ENCODE results near the gene STXBP5. TPM values are rescaled to one million over a fixed set of nuclear protein-coding genes. Genes with fewer than 3 reads are reported as not detected.

The STXBP5 gene
- total RNA-seq, 6 donors from 2014 or later = 10.5 to 26.5 (median 15.7) TPM

- Histone ChIP-seq H3K4me3 (no peak overlapping the region), H3K27ac (no peak overlapping the region), H3K9me3 (no peaks in the 10 kb centered on the region), H3K4me1 (no peaks in the 10 kb centered on the region), H3K27me3 (no peaks in the 10 kb centered on the region), H3K36me3 (peaks cover 0 to 6% (median 0%) of the 10 kb centered on the region in 4 donors)
- ATAC-seq (ENCODE audit: low FRiP score in 2 of 2) (no peak), DNase-seq (no peak)
- TF ChIP-seq CTCF (IDR thresholded peaks at IDR 0.05) = no peak
- no peak for TF ChIP-seq POLR2A (IDR thresholded peaks at IDR 0.05)
- no peak for TF ChIP-seq EP300 (IDR thresholded peaks at IDR 0.05)
- no peak for TF ChIP-seq POLR2AphosphoS5 (IDR thresholded peaks at IDR 0.05)
Observed at GRCh38 chr6:147274776-147275175, 70.6 kb downstream of the STXBP5 start.

GRCh38 chr6:147278891-147279290 lies 74.7 kb downstream of the STXBP5 start:
- no peaks in the 10 kb centered on the region for H3K9me3 ChIP-seq
- H3K27ac ChIP-seq = no peak overlapping the region
- 96 to 100% methylated on average over 2 of the region's 2 CpGs for WGBS, 2 donors
- no peak for TF ChIP-seq CTCF (IDR thresholded peaks at IDR 0.05)
- no peak for TF ChIP-seq POLR2AphosphoS5 (IDR thresholded peaks at IDR 0.05)
- no peak for TF ChIP-seq POLR2A (IDR thresholded peaks at IDR 0.05)
- TF ChIP-seq EP300 (IDR thresholded peaks at IDR 0.05) = no peak
- H3K36me3 ChIP-seq = peaks cover 0 to 6% (median 0%) of the 10 kb centered on the region in 4 donors
- H3K4me1 ChIP-seq = no peaks in the 10 kb centered on the region
- H3K4me3 ChIP-seq = no peak overlapping the region
- no peak for DNase-seq
- no peaks in the 10 kb centered on the region for H3K27me3 ChIP-seq
- ATAC-seq (ENCODE audit: low FRiP score in 2 of 2) = no peak

- no peak for TF ChIP-seq POLR2A (IDR thresholded peaks at IDR 0.05)
- TF ChIP-seq EP300 (IDR thresholded peaks at IDR 0.05) = no peak
- no peak for TF ChIP-seq CTCF (IDR thresholded peaks at IDR 0.05)
- no peak for TF ChIP-seq POLR2AphosphoS5 (IDR thresholded peaks at IDR 0.05)
- Histone ChIP-seq H3K4me1 (no peaks in the 10 kb centered on the region), H3K27ac (no peak overlapping the region), H3K36me3 (peaks cover 0 to 6% (median 0%) of the 10 kb centered on the region in 4 donors), H3K27me3 (no peaks in the 10 kb centered on the region), H3K9me3 (no peaks in the 10 kb centered on the region), H3K4me3 (no peak overlapping the region)
- no peak for ATAC-seq (ENCODE audit: low FRiP score in 2 of 2)
- 69 to 72% methylated on average over 2 of the region's 2 CpGs for WGBS, 2 donors
- no peak for DNase-seq
Observed at GRCh38 chr6:147279427-147279826, 75.2 kb downstream of the STXBP5 start.

- Histone ChIP-seq H3K4me3 (no peak overlapping the region), H3K27ac (no peak overlapping the region), H3K4me1 (peaks cover 0 to 6% (median 0%) of the 10 kb centered on the region in 4 donors), H3K36me3 (peaks cover 0 to 6% (median 0%) of the 10 kb centered on the region in 4 donors), H3K27me3 (no peaks in the 10 kb centered on the region), H3K9me3 (no peaks in the 10 kb centered on the region)
- no peak for DNase-seq
- ATAC-seq (ENCODE audit: low FRiP score in 2 of 2) = no peak
- WGBS, 2 donors = 91% methylated on average over 2 of the region's 2 CpGs
- TF ChIP-seq POLR2A (IDR thresholded peaks at IDR 0.05) = no peak
- no peak for TF ChIP-seq POLR2AphosphoS5 (IDR thresholded peaks at IDR 0.05)
Observed at GRCh38 chr6:147281895-147282565, 77.8 kb downstream of the STXBP5 start.

- ATAC-seq (ENCODE audit: low FRiP score in 2 of 2) = no peak
- WGBS, 2 donors = 84 to 94% methylated on average over 4 of the region's 4 CpGs
- H3K9me3 ChIP-seq = no peaks in the 10 kb centered on the region
Observed at GRCh38 chr6:147282566-147282959, 78.3 kb downstream of the STXBP5 start.

GRCh38 chr6:147283460-147283859 lies 79.2 kb downstream of the STXBP5 start:
- 62 to 81% methylated on average over 5 of the region's 5 CpGs for WGBS, 2 donors
- Histone ChIP-seq H3K27ac (no peak overlapping the region), H3K9me3 (no peaks in the 10 kb centered on the region), H3K36me3 (peaks cover 0 to 3% (median 0%) of the 10 kb centered on the region in 4 donors), H3K4me1 (peaks cover 0 to 6% (median 0%) of the 10 kb centered on the region in 4 donors), H3K27me3 (no peaks in the 10 kb centered on the region), H3K4me3 (no peak overlapping the region)
- TF ChIP-seq POLR2A (IDR thresholded peaks at IDR 0.05) = no peak
- no peak for TF ChIP-seq POLR2AphosphoS5 (IDR thresholded peaks at IDR 0.05)
- TF ChIP-seq CTCF (IDR thresholded peaks at IDR 0.05) = no peak
- no peak for TF ChIP-seq EP300 (IDR thresholded peaks at IDR 0.05)
- no peak for ATAC-seq (ENCODE audit: low FRiP score in 2 of 2)
- no peak for DNase-seq

More at GRCh38 chr6:147282566-147282959, 78.3 kb downstream of the STXBP5 start:
- DNase-seq = no peak
- Histone ChIP-seq H3K27ac (no peak overlapping the region), H3K4me1 (peaks cover 0 to 6% (median 0%) of the 10 kb centered on the region in 4 donors), H3K27me3 (no peaks in the 10 kb centered on the region), H3K4me3 (no peak overlapping the region), H3K36me3 (peaks cover 0 to 6% (median 0%) of the 10 kb centered on the region in 4 donors)
- no peak for TF ChIP-seq POLR2A (IDR thresholded peaks at IDR 0.05)

Data from upper lobe of left lung (tissue), 6 donors.